ENCODE results near the gene PNPLA3.

PNPLA3 gene

GRCh38 chr22:43924877-43925276 is 1.3 kb downstream of the PNPLA3 start:
- DNase-seq (ENCODE audit: low spot score): no peak

GRCh38 chr22:43925433-43926348 is 2.1 kb downstream of the PNPLA3 start:
- DNase-seq (ENCODE audit: low spot score): no peak

- no peak for DNase-seq (ENCODE audit: low spot score)
Observed at GRCh38 chr22:43926349-43926710, 2.7 kb downstream of the PNPLA3 start.

GRCh38 chr22:43928468-43928867 is 4.9 kb downstream of the PNPLA3 start:
- no peak for DNase-seq (ENCODE audit: low spot score)

GRCh38 chr22:43928908-43929307 is 5.3 kb downstream of the PNPLA3 start:
- DNase-seq (ENCODE audit: low spot score): no peak

- no peak for DNase-seq (ENCODE audit: low spot score)
Observed at GRCh38 chr22:43931771-43932170, 8.2 kb downstream of the PNPLA3 start.

GRCh38 chr22:43941449-43941848 is 17.8 kb downstream of the PNPLA3 start:
- no peak for DNase-seq (ENCODE audit: low spot score)

- peak; percentile 40 for DNase-seq (ENCODE audit: low spot score)
Observed at GRCh38 chr22:43944670-43945430, 21.2 kb downstream of the PNPLA3 start.

- DNase-seq (ENCODE audit: low spot score): peak; percentile 56
Observed at GRCh38 chr22:43945632-43946383, 22.2 kb downstream of the PNPLA3 start.

GRCh38 chr22:43946384-43946667 is 22.7 kb downstream of the PNPLA3 start:
- no peak for DNase-seq (ENCODE audit: low spot score)

- no peak for DNase-seq (ENCODE audit: low spot score)
Observed at GRCh38 chr22:43948836-43949406, 25.3 kb downstream of the PNPLA3 start.

GRCh38 chr22:43951391-43951790 is 27.8 kb downstream of the PNPLA3 start:
- DNase-seq (ENCODE audit: low spot score): no peak

- DNase-seq (ENCODE audit: low spot score): no peak
Observed at GRCh38 chr22:43951966-43952365, 28.4 kb downstream of the PNPLA3 start.

GRCh38 chr22:43953988-43954785 is 30.6 kb downstream of the PNPLA3 start:
- DNase-seq (ENCODE audit: low spot score): no peak

GRCh38 chr22:43955040-43955882 is 31.7 kb downstream of the PNPLA3 start, which contains the start of gene SAMM50:
Gene SAMM50 (plus strand): TSS chr22:43955442. CDS start chr22:43955578, 136 bp downstream.
- peak; percentile 82 for DNase-seq (ENCODE audit: low spot score)

- no peak for DNase-seq (ENCODE audit: low spot score)
Observed at GRCh38 chr22:43955883-43956782, 32.5 kb downstream of the PNPLA3 start.

GRCh38 chr22:43956805-43957463 is 33.3 kb downstream of the PNPLA3 start:
- no peak for DNase-seq (ENCODE audit: low spot score)

- no peak for DNase-seq (ENCODE audit: low spot score)
Observed at GRCh38 chr22:43957871-43958270, 34.3 kb downstream of the PNPLA3 start.

All from SW480 (cell line).